Tibial artery (tissue), 4 donors: ENCODE measurements around the gene MCRIP2.
A peak's percentile ranks its signal among the peaks of the same experiment; 100 is the strongest.

ENCODE experiments used
- DNase-seq, 2 donors: peaks; one replicate each; pipeline ENCODE4 v3.0.0-alpha.2; 2019
- H3K27ac ChIP-seq, 2 donors: fragments of 200-600 bp; sonication (generic) in 1 of 2; 1 replicate in 1 of 2; 2 replicates in 1 of 2; pipeline ENCODE4 v1.5.1; 2018 to 2019; ENCODE audit warnings: mild to moderate bottlenecking in 1 of 2
- H3K27me3 ChIP-seq, 2 donors: fragments of 200-600 bp; sonication (generic) in 1 of 2; one replicate each; pipeline versions ENCODE4 v1.5.1 to v1.6.0; 2016 to 2019
- H3K36me3 ChIP-seq, 3 donors: fragments of 200-600 bp; sonication (generic) in 2 of 3; one replicate each; pipeline ENCODE4 v1.5.1; 2016 to 2019; ENCODE audit warnings: mild to moderate bottlenecking in 2 of 3
- H3K4me1 ChIP-seq, 4 donors: fragments of 200-600 bp; sonication (generic) in 2 of 4; 1 replicate in 3 of 4; 2 replicates in 1 of 4; pipeline ENCODE4 v1.5.1; 2016 to 2019
- H3K4me3 ChIP-seq, 2 donors: fragments of 200-600 bp; sonication (generic) in 1 of 2; 1 replicate in 1 of 2; 2 replicates in 1 of 2; pipeline ENCODE4 v1.5.1; 2018 to 2019; ENCODE audit warnings: mild to moderate bottlenecking in 2 of 2
- H3K9me3 ChIP-seq, 3 donors: fragments of 200-600 bp; sonication (generic) in 1 of 3; one replicate each; pipeline ENCODE4 v1.5.1; 2016 to 2019
- CTCF ChIP-seq, 2 experiments: fragments of 200-600 bp in 1 of 2; fragments of 450-650 bp in 1 of 2; IDR thresholded peaks; one replicate each; pipeline ENCODE4 v1.5.1; 2017 to 2019; ENCODE audit warnings: antibody characterized with exemption in 2 of 2, mild to moderate bottlenecking in 1 of 2, moderate library complexity in 1 of 2
- intact Hi-C: fragments of 100-400 bp; cut with DNase I; formaldehyde crosslinking; loops from one replicate; pipeline ENCODE4 v1.15.0; 2023; ENCODE audit warnings: low total_unique reads

Gene MCRIP2

GRCh38 chr16:672371-672770 is 30.7 kb downstream of the MCRIP2 start:
- Histone ChIP-seq H3K4me1 (peaks cover 8 to 38% (median 31%) of the 10 kb centered on the region in 4 donors), H3K36me3 (peaks cover 34 to 57% (median 43%) of the 10 kb centered on the region in 3 donors), H3K4me3 (no peak overlapping the region), H3K27ac (no peak overlapping the region), H3K27me3 (peaks cover 0 to 8% of the 10 kb centered on the region in 2 donors), H3K9me3 (no peaks in the 10 kb centered on the region)
- no peak for DNase-seq
- intact Hi-C loops = no loop called here
- TF ChIP-seq CTCF (IDR thresholded peaks at IDR 0.05) = no peak

- no peak for TF ChIP-seq CTCF (IDR thresholded peaks at IDR 0.05)
- H3K36me3 ChIP-seq = peaks cover 34 to 57% (median 43%) of the 10 kb centered on the region in 3 donors
- H3K9me3 ChIP-seq = no peaks in the 10 kb centered on the region
- no peak overlapping the region for H3K27ac ChIP-seq
- intact Hi-C loops = no loop called here
- H3K4me1 ChIP-seq = peaks cover 8 to 35% (median 27%) of the 10 kb centered on the region in 4 donors
- no peak for DNase-seq
- H3K27me3 ChIP-seq = peaks cover 0 to 8% of the 10 kb centered on the region in 2 donors
- no peak overlapping the region for H3K4me3 ChIP-seq
These were observed 31.2 kb downstream of the MCRIP2 start for GRCh38 chr16:672851-673250.

- Histone ChIP-seq H3K27ac (no peak overlapping the region), H3K36me3 (peaks cover 34 to 57% (median 43%) of the 10 kb centered on the region in 3 donors), H3K27me3 (peaks cover 0 to 8% of the 10 kb centered on the region in 2 donors), H3K9me3 (no peaks in the 10 kb centered on the region), H3K4me1 (peaks cover 7 to 34% (median 26%) of the 10 kb centered on the region in 4 donors), H3K4me3 (no peak overlapping the region)
- intact Hi-C loops = no loop called here
- no peak for TF ChIP-seq CTCF (IDR thresholded peaks at IDR 0.05)
- no peak for DNase-seq
These were observed 31.9 kb downstream of the MCRIP2 start for GRCh38 chr16:673399-673991.

- Histone ChIP-seq H3K4me3 (no peak overlapping the region), H3K9me3 (no peaks in the 10 kb centered on the region), H3K4me1 (peaks cover 0 to 31% (median 20%) of the 10 kb centered on the region in 4 donors), H3K36me3 (peaks cover 34 to 55% (median 43%) of the 10 kb centered on the region in 3 donors), H3K27ac (no peak overlapping the region), H3K27me3 (peaks cover 0 to 8% of the 10 kb centered on the region in 2 donors)
- TF ChIP-seq CTCF (IDR thresholded peaks at IDR 0.05) = no peak
- no peak for DNase-seq
- intact Hi-C loops = no loop called here
These were observed 32.7 kb downstream of the MCRIP2 start for GRCh38 chr16:674214-674881.

- peak within 1 kb of the TSS in 1 of 2 donors; percentile 33 for H3K27ac ChIP-seq
- H3K4me3 ChIP-seq = peak within 1 kb of the TSS; percentile 42 to 49
- no peaks in the 10 kb centered on the region for H3K9me3 ChIP-seq
- peaks cover 0 to 8% of the 10 kb centered on the region in 2 donors for H3K27me3 ChIP-seq
- intact Hi-C loops = no loop called here
- peaks cover 0 to 32% (median 18%) of the 10 kb centered on the region in 4 donors for H3K4me1 ChIP-seq
- DNase-seq = no peak
- no peak for TF ChIP-seq CTCF (IDR thresholded peaks at IDR 0.05)
- peaks cover 29 to 46% (median 37%) of the 10 kb centered on the region in 3 donors for H3K36me3 ChIP-seq
These were observed 33.6 kb downstream of the MCRIP2 start, which contains the start of gene RHBDL1 for GRCh38 chr16:674968-675883. Gene RHBDL1, plus strand, starts transcription at chr16:675671. Its CDS starts 120 bp downstream, at chr16:675791.
